OCI-LY3 (cell line): ENCODE measurements around the gene TNFSF12.

Source experiments
- CTCF ChIP-seq: fragments of 200-600, 300-600 bp; sonication (generic); IDR thresholded peaks from 2 replicates; pipeline ENCODE4 v1.5.1; 2014; ENCODE audit warnings: antibody characterized with exemption, low read length, low read depth
- EZH2phosphoT487 ChIP-seq: fragments of 200-600 bp; shearing (Covaris generic); IDR thresholded peaks from 2 replicates; pipeline ENCODE4 v1.6.1; 2018; ENCODE audit warnings: antibody characterized with exemption, mixed run types, low read depth

- no peak for TF ChIP-seq EZH2phosphoT487
- no peak for TF ChIP-seq CTCF
Measured at GRCh38 chr17:7499161-7499560, 49.7 kb upstream of the TNFSF12 start.
